Gastrocnemius medialis (tissue), 4 donors: ENCODE measurements around the gene GADD45GIP1. TPM values are rescaled to one million over a fixed set of nuclear protein-coding genes. Genes with fewer than 3 reads are reported as not detected.

Experiments used
- ATAC-seq, 2 donors: fragments of 150-250 bp; one replicate each; pipeline ENCODE4 v1.9.1; 2016
- DNase-seq, 2 donors: peaks; one replicate each; pipeline ENCODE4 v3.0.0-alpha.2; 2019
- H3K27ac ChIP-seq, 4 donors: fragments of 200-600 bp; sonication (generic); 1 replicate in 1 of 4; 2 replicates in 3 of 4; pipeline ENCODE4 v1.5.1; 2016 to 2018; ENCODE audit warnings: mild to moderate bottlenecking in 2 of 4, moderate library complexity in 1 of 4
- H3K27me3 ChIP-seq, 3 donors: fragments of 200-600 bp; sonication (generic) in 2 of 3; 1 replicate in 1 of 3; 2 replicates in 2 of 3; pipeline versions ENCODE4 v1.5.1 to v1.6.0; 2016 to 2019; ENCODE audit warnings: mild to moderate bottlenecking in 1 of 3, moderate library complexity in 1 of 3
- H3K36me3 ChIP-seq, 2 donors: fragments of 200-600 bp; sonication (generic) in 1 of 2; one replicate each; pipeline ENCODE4 v1.5.1; 2017 to 2018
- H3K4me1 ChIP-seq, 2 donors: fragments of 200-600 bp; sonication (generic) in 1 of 2; one replicate each; pipeline ENCODE4 v1.5.1; 2016 to 2017; ENCODE audit warnings: mild to moderate bottlenecking in 2 of 2
- H3K4me3 ChIP-seq, 4 donors: fragments of 200-600 bp; sonication (generic) in 3 of 4; 1 replicate in 1 of 4; 2 replicates in 3 of 4; pipeline ENCODE4 v1.5.1; 2016 to 2019; ENCODE audit warnings: mild to moderate bottlenecking in 2 of 4
- H3K9me3 ChIP-seq, 3 donors: fragments of 200-600 bp; sonication (generic) in 2 of 3; 1 replicate in 1 of 3; 2 replicates in 2 of 3; pipeline ENCODE4 v1.5.1; 2016 to 2019
- CTCF ChIP-seq, 5 experiments: fragments of 450-650 bp in 3 of 5; fragments of 200-600 bp in 2 of 5; sonication (generic) in 2 of 5; IDR thresholded peaks in 4 of 5; conservative IDR thresholded peaks in 1 of 5; 1 replicate in 4 of 5; 2 replicates in 1 of 5; pipeline ENCODE4 v1.5.1; 2016 to 2019; ENCODE audit warnings: antibody characterized with exemption in 5 of 5, mild to moderate bottlenecking in 3 of 5, moderate library complexity in 3 of 5
- POLR2A ChIP-seq, 2 donors: fragments of 450-650 bp; IDR thresholded peaks; one replicate each; pipeline ENCODE4 v1.6.1; 2017; ENCODE audit warnings: antibody characterized with exemption in 2 of 2, mild to moderate bottlenecking in 2 of 2, moderate library complexity in 2 of 2
- in situ Hi-C, 4 donors: fragments of 200-750 bp; cut with MboI; loops; one replicate each; pipeline versions ENCODE4 v1.15.0 to v1.8.0; 2017; ENCODE audit warnings: low sequenced_read_pairs in 4 of 4
- intact Hi-C: fragments of 100-400 bp; cut with DNase I; formaldehyde crosslinking; loops from one replicate; pipeline ENCODE4 v1.15.1; 2023; ENCODE audit warnings: low total_unique reads
- total RNA-seq, 4 donors: library from RNA; depleted of rRNA; stranded (reverse); fragments of >200 nt; gene quantifications; one replicate each; pipeline versions ENCODE4 v1.1.0 to v1.2.3, GENCODE V29; 2016

GADD45GIP1 gene
- total RNA-seq, 4 donors from 2014 or later, result 50.7 to 71.0 (median 61.4) TPM

- ATAC-seq, result no peak
- Histone ChIP-seq H3K9me3 (no peaks in the 10 kb centered on the region), H3K36me3 (no peaks in the 10 kb centered on the region), H3K4me1 (peaks cover 86 to 92% of the 10 kb centered on the region in 2 donors), H3K4me3 (peak overlapping the region; percentile 55 to 66 (median 61)), H3K27ac (peak overlapping the region; percentile 97 to 100 (median 99)), H3K27me3 (no peaks in the 10 kb centered on the region)
- TF ChIP-seq CTCF (IDR thresholded peaks at IDR 0.05 in 4 of 5, conservative IDR thresholded peaks at IDR 0.05 in 1 of 5) (no peak), POLR2A (IDR thresholded peaks at IDR 0.05) (no peak)
- peak in 1 of 2 donors; percentile 53 for DNase-seq
- in situ Hi-C loops (no loop called here), intact Hi-C loops (loop anchor here (2.0 to 5.0 kb wide), 2 partner anchors 28 to 59 kb away; no protein-coding TSS in a partner anchor)
Measured at GRCh38 chr19:13003081-13003480, 46.1 kb upstream of the GADD45GIP1 start.

- peaks cover 86 to 92% of the 10 kb centered on the region in 2 donors for H3K4me1 ChIP-seq
- H3K4me3 ChIP-seq, result peak overlapping the region; percentile 55 to 66 (median 61)
- in situ Hi-C loops (no loop called here), intact Hi-C loops (loop anchor here (2.0 to 5.0 kb wide), 2 partner anchors 28 to 60 kb away; no protein-coding TSS in a partner anchor)
- peak; percentile 57 to 63 for ATAC-seq
- DNase-seq, result peak; percentile 69 to 92
- H3K27ac ChIP-seq, result peak overlapping the region; percentile 97 to 100 (median 99)
- no peaks in the 10 kb centered on the region for H3K27me3 ChIP-seq
- H3K9me3 ChIP-seq, result no peaks in the 10 kb centered on the region
- no peaks in the 10 kb centered on the region for H3K36me3 ChIP-seq
- TF ChIP-seq CTCF (IDR thresholded peaks at IDR 0.05 in 4 of 5, conservative IDR thresholded peaks at IDR 0.05 in 1 of 5) (peak in 3 of 5 experiments; percentile 15 to 49 (median 28)), POLR2A (IDR thresholded peaks at IDR 0.05) (peak; percentile 54 to 65)
Measured at GRCh38 chr19:13002166-13002898, 45.3 kb upstream of the GADD45GIP1 start.

- H3K4me3 ChIP-seq, result peak overlapping the region; percentile 55 to 66 (median 61)
- peak; percentile 31 to 39 for ATAC-seq
- intact Hi-C loops, result loop anchor here (2.0 to 5.0 kb wide), 2 partner anchors 29 to 61 kb away; no protein-coding TSS in a partner anchor
Measured at GRCh38 chr19:13001502-13002165, 44.6 kb upstream of the GADD45GIP1 start.

GRCh38 chr19:13001166-13001501 lies 44.1 kb upstream of the GADD45GIP1 start:
- no peaks in the 10 kb centered on the region for H3K27me3 ChIP-seq
- H3K9me3 ChIP-seq, result no peaks in the 10 kb centered on the region
- intact Hi-C loops (loop anchor here (5.0 kb wide), 1 partner anchor 61 kb away; no protein-coding TSS in a partner anchor), in situ Hi-C loops (no loop called here)
- TF ChIP-seq POLR2A (IDR thresholded peaks at IDR 0.05) (no peak), CTCF (IDR thresholded peaks at IDR 0.05 in 4 of 5, conservative IDR thresholded peaks at IDR 0.05 in 1 of 5) (no peak)
- H3K4me3 ChIP-seq, result peak overlapping the region; percentile 55 to 66 (median 61)
- H3K36me3 ChIP-seq, result no peaks in the 10 kb centered on the region
- peaks cover 80 to 90% of the 10 kb centered on the region in 2 donors for H3K4me1 ChIP-seq
- ATAC-seq (no peak), DNase-seq (no peak)
- H3K27ac ChIP-seq, result peak overlapping the region; percentile 97 to 100 (median 99)

More at GRCh38 chr19:13001502-13002165, 44.6 kb upstream of the GADD45GIP1 start:
- DNase-seq, result peak; percentile 60 to 86
- no peak for TF ChIP-seq CTCF (IDR thresholded peaks at IDR 0.05 in 4 of 5, conservative IDR thresholded peaks at IDR 0.05 in 1 of 5)
- TF ChIP-seq POLR2A (IDR thresholded peaks at IDR 0.05), result peak; percentile 71 to 74
- in situ Hi-C loops, result no loop called here
- Histone ChIP-seq H3K9me3 (no peaks in the 10 kb centered on the region), H3K27me3 (no peaks in the 10 kb centered on the region), H3K4me1 (peaks cover 85 to 92% of the 10 kb centered on the region in 2 donors), H3K36me3 (no peaks in the 10 kb centered on the region), H3K27ac (peak overlapping the region; percentile 97 to 100 (median 99))
